IPS DF 4.7 (cell line): Measurements from ENCODE around the gene ANKRD22.
"Not testable (repeated sequence)": the region's sequence is repeated elsewhere in the genome, so short reads cannot be mapped to it uniquely, and the experiment has no call there.

Source experiments
- DNase-seq: peaks from one replicate; pipeline ENCODE4 v3.0.0-alpha.2; 2013; ENCODE audit warnings: low spot score; ENCODE audit errors: extremely low read depth

The ANKRD22 gene

DNA sequence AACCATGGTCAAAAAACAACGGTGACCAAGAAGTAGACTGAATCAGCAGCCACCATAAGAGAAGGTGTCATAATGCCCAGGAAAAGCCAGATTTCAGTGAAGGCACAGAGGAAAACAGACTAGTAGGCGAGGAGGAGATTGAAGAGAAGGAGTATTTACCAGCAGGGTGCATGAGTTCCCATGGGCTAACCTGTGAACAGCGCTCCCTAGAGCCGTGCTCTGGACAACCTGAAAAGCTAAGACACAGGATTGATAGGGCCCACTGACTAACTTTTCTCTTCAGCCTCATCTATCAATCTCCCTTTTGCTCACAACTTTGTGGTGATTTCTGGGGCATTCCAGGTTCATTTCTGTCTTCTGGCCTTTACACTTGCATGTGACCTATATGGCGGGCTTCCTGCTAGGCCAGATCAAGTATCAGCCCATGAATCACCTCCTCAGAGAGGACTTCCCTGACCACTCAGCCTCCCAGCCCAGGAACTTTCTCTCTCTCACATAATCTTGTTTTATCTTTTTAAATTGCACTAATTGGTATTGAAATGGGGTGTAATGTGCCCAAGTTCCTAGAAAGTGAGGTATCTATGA lies 12.8 kb downstream of the ANKRD22 start:
- no peak for DNase-seq

DNA sequence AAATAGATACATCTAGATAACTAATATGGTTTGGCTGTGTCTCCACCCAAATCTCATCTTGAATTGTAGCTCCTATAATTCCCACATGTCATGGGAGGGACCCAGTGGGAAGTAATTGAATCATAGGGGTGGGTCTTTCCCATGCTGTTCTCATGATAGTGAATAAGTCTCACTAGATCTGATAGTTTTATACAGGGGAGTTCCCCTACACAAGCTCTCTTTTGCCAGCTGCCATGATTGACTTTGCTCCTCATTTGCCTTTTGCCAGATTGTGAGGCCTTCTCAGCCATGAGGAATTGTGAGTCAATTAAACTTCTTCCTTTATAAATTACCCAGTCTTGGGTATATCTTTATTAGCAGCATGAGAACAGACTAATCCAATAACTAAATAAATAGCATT lies 14.0 kb downstream of the ANKRD22 start:
- DNase-seq = not testable (repeated sequence)

DNA sequence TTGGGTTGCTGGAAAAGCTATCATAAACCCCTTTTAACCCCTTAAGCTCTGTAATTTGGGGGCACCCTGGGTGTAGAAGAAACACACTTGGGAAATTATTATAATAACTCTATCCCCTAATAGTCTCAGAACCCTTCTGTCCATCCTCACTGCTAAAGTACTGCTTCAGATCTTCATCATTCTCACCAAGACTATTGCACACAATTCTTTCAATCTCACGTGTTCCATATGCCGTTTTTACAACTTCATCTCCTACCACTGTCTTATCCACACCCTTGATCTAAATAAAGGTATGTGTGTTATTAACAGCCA lies 15.8 kb downstream of the ANKRD22 start:
- DNase-seq = no peak

DNA sequence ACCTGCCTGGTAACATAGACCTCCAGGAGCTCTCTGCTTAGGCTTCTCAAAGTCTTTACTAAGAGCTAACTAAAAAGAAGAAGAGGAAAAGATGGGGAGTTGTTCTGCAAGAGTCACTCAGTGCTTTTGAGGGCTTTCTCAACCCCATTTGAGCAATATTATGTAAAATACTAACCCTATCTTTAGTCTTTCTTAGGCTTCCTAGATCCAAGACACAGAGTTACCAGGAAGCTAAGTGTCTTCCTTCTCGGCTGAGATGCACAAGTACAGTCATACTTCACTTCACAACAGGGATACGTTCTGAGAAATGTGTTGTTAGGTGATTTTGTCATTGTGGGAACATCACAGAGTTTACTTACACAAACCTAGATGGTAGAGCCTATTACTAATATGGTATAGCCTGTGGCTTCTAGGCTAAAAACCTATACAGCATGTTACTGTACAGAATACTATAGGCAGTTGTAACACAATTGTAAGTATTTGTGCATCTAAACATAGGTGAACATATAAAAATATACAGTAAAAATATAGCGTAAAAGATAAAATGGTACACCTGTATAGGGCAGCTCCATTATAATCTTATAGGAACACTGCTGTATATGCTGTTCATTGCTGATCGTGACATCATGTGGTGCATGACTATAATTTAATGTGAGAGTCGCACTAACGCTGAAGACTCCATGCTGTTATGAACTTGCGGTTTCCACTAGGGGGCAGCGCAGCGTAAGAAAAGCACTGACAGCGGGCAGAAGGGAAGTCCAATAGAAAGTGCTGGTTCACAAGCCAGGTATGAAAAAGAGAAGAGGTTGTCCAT lies 16.3 kb downstream of the ANKRD22 start:
- peak; percentile 28 for DNase-seq

DNA sequence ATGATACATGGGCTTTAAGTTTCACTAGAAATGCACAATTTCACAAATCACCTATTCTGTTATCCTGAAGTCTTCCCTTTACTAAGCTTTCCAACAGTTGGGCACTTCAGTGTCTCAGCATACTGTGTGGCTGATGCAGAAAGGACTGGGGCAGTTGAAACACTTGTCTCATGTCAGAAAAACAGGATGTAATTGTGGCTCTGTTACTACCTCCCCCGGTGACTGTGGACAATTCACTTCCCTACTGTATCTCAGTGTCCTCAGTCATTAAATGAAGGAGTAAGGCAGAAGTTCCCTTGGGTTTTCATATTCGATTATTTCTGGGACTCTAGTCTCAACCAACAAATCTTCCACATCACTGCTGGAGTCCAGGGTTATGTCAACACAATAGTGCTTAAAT lies 17.9 kb downstream of the ANKRD22 start:
- no peak for DNase-seq

DNA sequence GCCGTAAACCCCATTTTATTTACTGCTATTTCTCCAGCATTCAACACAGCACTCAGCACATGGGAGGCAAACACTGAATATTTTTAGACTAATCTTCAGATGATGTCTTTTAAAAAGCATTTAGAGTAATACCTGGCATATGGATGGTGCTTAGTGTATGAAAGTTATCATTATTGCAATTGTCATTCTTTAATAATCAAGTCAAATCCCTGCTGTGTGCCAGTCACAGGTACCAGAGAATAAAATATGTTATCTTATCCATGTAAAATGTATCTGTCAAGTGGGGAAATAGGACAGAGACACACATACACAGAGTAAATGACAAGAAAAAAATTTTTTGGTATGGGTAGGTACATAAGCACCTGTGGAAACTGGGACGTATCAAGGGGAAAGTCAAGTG lies 18.5 kb downstream of the ANKRD22 start:
- no peak for DNase-seq

DNA sequence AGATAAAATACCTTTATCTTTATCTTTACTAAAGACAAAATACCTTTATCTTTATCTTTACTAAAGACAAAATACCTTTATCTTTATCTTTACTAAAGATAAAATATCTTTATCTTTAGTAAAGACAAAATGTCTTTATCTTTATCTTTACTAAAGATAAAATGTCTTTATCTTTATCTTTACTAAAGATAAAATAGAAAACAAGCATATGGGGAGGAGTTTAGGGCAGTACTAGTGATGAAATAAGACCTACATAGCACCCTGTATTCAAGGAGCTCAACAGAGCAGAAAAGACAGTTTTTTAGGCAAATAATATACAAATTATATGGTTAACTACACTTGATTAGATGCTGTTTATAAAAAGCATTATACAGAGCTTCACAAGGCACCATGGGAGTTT lies 19.3 kb downstream of the ANKRD22 start:
- no peak for DNase-seq

DNA sequence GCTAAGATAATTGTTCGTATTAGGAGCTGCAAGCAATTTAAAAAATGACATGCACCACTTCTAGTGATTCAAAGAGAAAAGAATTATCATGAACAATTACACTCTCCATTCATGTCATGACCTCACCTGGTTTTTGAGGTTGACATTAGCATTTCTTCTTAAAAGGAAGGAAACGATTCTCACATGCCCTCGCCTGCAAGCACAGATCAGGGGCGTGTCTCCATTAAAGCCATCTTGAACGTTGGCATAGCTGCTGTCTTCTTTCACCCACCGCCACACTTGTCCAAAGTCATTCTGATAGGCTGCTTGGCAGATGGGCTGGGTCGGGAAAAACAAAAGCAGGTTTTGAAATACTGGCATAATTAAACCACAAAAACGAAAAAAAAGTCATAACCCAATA lies 19.9 kb downstream of the ANKRD22 start:
- DNase-seq = no peak

DNA sequence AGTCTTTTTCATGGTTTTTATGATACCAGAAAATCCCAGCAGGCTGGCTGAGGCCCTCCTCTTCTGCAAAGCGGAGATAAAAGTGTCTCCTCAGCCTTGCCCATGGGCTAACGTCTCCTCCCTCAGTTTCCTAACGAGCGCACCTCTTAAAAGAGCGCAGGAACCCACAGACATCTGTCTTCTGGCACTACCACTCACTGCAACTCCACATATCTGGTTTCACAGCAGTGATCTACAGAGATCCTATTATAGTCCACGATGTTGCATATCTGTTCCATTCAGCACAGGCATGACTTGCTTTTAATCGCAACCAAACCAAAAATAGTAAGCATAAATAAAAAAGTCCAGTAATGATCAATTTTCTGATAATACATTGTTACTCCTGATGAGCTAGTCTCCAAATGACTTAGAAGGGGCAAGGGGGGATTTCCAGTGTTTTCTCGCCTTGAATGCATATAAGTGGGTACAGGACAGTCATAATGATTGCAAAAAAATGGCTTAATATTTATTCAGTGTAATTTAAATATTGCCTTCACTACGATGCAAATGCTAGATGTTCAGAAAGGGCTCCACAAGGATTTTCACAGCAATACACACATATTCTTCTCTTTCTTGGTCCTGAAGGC lies 20.9 kb downstream of the ANKRD22 start:
- no peak for DNase-seq

DNA sequence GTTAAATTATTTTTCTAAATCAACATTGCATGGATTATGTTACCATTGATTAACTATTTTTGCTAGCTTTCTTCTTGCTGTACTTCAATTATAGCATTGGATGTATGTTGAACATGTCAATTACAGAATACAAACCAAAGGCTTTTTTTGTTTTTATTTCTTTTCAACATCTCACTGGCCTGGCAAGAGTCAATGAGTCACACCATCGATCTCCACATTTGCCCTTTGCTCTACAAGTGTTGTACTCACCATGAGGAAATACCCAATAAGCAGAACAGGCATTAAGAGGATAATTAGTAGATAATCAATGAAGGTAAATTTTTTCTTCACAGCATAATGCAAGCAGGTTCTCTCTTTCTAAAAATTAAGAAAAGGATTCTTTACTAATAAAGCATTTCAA lies 23.3 kb downstream of the ANKRD22 start:
- no peak for DNase-seq

DNA sequence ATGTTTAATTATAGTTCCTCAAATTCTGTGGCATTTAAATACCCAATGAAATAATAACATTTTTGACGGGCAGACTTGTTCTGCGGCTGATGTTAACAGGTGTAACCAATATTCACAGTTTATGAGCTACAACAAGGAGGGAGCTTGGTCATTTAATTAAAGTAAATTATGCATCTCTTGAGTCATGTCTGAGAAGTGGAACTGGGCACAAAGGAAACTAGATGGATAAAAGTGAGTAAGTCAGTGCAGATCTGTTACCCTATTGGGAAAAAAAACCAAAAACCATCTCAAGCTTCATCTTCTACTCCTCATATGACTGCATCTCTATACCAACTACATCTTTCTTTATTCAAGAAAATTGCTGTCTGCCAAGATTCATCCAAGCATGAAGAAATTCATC lies 24.0 kb downstream of the ANKRD22 start:
- no peak for DNase-seq

DNA sequence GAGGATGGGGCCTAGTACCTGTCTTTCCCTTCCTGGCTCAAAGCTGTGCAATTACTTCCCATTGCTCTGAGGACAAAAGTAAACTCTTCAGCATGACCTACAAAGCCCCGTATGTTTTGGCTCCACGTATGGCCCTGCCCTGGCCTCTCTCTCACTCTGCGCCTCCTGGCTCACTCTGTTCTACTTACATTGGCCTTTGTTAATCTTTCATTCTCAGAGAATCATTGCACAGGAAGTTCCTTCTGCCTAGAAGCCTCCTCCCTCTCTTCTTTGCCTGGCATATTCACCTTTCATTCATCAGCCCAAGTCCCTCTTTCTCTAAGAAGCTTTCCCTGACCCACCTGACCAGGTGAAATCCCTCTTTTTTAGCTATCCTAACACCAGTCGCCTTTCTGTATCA lies 25.3 kb downstream of the ANKRD22 start:
- DNase-seq = no peak

DNA sequence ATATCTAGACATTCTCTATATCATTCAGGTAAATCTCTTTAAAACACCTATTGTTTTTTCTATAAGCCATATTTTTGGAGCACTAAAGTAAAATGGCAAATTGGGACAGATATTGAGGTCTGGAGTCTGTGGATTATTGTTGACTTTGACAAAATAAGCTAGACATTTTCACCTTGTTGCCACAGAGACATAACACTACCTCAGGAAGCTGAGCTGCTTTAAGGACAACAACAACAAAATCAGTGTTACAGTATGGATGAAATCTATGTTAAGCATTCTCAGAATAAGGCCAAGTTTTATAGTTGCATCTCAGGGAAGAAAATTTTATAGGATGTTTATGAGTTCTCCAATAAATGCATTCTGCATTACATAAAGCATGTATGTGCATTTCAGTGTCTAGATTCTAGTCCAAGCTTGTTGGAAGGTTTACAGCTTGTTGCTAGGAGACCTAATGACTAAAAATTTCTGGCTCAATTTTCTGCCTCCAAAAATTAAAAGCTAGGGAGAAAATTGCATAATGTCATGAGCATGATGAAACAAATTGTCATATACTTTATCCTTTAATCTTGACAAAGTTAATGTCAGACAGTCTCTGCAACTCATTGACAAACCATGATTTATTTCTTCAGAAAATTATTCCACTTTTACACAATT lies 30.8 kb downstream of the ANKRD22 start:
- no peak for DNase-seq

DNA sequence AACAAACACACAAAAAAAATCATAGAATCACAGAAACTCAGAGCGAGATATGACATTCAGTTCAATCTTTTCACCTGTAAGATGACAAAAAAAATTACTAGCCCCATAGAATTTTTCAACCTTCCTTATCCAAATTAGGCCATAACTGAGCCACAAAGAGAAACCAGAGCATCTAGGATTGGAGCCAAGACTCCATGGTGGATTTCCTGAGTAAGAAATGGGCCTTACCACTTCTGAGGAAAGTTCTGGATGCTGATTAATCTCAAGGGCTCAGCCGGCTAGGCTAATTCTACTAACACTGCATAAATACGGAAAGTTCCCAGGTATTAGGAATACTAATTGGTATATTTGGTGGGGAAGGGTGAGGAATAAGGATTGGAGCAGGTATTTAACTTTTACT lies 32.4 kb downstream of the ANKRD22 start:
- DNase-seq = no peak

DNA sequence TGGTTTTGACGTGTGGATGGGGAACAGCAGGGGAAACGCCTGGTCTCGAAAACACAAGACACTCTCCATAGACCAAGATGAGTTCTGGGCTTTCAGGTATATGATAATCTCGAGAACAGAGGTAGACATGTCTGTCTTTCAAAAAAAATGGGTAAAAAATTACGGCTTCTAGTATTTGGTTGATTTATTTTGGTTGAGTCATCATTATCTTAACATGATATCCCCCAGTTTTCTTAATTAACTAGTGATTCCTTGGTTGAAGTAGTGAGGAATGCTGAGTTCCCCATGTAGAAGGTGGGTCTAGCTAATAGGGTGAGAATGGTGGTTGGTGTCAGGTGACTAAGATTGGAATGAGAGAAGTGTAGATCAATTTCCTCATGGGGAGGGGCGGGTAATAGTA lies 38.4 kb downstream of the ANKRD22 start:
- DNase-seq = no peak

DNA sequence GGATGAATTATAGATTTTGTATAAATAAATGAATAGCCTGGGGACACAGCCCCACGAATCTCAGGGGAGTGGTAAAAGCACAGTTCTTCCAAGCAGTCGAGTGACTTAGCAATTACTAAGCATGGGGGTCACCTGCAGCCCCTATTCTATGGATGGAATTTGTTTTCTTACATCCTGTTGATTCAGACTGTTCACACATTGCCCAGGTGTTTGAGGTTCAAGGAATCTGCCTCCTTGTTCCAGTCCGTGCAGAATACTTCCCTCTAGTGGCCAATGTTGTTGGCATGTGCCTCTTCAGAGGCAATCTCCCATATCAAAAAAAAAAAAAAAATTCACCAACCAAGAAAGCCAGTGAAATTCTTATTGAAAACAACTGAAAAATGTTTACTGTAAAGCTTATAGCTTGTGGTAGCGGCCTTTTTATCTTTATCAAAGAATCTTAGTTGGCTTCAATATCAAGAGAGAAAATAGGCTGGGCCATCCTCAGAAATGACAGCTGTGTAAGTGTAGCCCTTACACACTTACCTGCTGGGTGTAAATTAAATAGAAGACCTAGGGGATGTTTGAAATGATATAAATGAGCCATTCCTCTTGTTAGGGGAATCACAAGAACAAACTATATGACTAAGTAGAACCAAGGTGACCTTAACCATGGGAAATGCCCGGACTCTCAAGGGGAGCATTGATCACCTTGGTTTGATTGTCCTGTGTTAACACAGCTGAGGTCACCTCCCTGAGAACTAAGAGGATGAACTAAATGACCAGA lies 41.3 kb downstream of the ANKRD22 start:
- DNase-seq = no peak

DNA sequence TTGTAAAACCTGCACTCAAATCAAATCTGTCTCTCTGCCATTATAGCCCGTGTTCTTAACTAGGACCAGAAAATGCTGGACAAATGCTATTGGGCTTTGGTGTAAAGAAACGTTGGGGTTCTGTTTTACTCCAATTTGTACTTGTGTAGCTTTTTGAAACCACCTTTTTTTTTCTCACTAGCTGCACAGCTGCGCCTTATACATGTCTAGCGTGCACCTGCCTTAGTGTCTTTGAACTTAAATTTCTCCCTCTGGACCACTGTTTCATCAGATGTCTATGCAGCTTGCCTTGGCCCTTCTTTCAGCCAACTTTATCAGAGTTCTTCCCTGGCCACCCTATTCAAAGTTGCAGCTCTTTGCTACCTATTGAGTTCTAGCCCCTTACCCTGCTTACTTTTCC lies 42.0 kb downstream of the ANKRD22 start:
- DNase-seq = no peak

DNA sequence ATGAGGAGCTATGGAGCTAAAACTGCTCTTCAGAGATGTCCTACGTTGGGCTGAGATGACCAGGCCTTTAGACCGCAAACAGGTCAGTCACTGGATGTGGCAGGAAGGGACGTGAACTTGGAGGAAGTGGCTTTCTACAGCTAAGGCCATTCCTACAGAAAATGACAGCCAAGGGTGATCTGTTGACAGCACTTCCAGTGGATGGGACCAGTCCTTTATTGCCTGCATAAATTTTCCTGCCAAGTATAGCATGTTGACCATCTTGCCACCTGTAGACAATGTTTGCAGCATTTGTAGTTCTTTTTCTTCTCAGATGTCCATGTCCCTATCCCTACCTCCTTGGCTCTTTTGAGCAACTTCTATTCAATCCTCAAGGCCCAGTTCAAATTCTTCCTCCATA lies 45.7 kb downstream of the ANKRD22 start:
- DNase-seq = no peak

DNA sequence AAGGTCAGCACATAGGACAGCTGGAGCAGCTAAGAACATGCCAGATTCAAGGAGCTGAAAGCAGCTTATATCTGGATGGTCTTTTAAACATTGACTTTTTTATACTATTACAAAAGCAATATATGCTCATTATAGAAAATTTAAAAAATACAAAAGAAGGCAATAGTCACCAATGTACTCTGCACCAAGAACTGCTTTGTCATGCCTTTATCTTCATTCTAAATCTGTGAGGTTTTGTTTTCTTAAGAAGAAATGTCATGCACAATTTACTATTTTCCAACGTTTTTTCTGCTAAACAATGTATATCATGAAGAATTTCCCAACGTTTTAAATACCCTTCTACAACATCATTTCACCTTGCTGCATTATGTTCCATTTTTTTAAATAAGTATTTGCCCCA lies 46.3 kb downstream of the ANKRD22 start:
- DNase-seq = no peak

DNA sequence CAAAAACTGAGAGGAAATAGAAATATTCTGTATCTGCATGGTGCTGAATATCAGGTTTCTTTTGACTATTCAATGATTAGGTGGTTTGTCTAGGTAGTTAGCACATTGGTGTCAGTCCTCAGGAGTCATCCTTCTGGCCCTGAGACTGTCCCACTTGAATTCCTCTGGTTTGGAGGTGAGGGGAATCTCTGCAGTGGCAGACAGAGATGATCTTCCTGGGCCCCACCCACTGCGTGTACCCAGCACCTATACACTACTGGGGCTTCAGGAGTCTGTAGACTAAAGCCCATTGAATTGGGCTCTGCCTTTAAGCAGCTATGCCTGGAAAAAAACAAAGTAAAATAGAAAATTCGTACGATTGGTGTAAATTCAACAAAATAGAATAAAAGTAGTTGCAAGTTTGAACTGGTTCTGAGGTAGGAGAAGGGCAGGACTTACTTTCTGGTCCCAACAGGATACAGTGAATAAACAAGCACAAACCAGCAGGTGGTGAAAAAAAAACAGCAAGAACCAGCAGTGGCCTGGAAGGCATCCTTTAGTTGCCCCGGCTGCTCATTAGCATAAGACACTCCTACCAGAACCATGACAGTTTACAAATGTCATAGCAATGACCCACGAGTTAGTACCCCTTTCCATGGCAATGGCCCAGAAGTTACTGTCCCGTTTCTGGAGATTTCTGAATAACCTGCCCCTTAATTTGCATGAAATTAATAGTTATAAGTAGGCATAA lies 47.4 kb downstream of the ANKRD22 start:
- no peak for DNase-seq

DNA sequence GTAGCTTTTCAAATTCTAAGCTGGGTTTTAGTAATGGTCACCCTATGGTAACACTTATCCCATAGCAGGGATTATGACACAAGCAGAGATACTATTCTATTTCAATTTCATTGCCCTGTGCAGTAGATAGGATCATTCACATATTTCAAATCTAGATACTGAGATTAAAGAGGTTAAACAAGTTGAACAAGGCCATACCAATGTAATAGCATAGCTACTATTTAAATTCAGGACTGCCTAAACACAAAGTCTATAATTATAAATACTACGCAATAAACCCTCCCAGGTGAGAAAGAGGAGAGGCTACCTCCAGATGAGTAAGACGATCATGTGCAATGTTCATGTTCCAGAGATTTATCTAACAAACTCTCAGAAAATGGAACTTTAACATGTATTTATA lies 48.0 kb downstream of the ANKRD22 start:
- no peak for DNase-seq
